RWPE2 (cell line): Measurements from ENCODE around the gene EGFR.

Source experiments
- ATAC-seq: fragments of 200-7000 bp; cut with Tn5 transposase; 3 replicates; pipeline ENCODE4 v1.9.1; 2021; ENCODE audit warnings: low read depth
- DNase-seq: peaks from one replicate; pipeline ENCODE4 v3.0.0-alpha.2; 2020; ENCODE audit warnings: low spot score
- H3K27ac ChIP-seq: fragments of 450-650 bp; 2 replicates; pipeline ENCODE4 v1.5.1; 2017; ENCODE audit warnings: mild to moderate bottlenecking; ENCODE audit not compliant: poor library complexity, severe bottlenecking
- H3K27me3 ChIP-seq: fragments of 250-450 bp; sonication (Bioruptor Pico); 2 replicates; pipeline ENCODE4 v1.5.1; 2021; ENCODE audit warnings: mild to moderate bottlenecking, moderate library complexity; ENCODE audit not compliant: insufficient read depth, poor library complexity, severe bottlenecking
- H3K36me3 ChIP-seq: fragments of 250-450 bp; sonication (Bioruptor Pico); 2 replicates; pipeline ENCODE4 v1.5.1; 2020; ENCODE audit warnings: low read depth, mild to moderate bottlenecking, moderate library complexity
- H3K4me1 ChIP-seq: fragments of 250-450 bp; sonication (Bioruptor Pico); 2 replicates; pipeline ENCODE4 v1.5.1; 2021; ENCODE audit warnings: mild to moderate bottlenecking, moderate library complexity; ENCODE audit not compliant: insufficient read depth, poor library complexity, severe bottlenecking
- H3K4me3 ChIP-seq: fragments of 250-450 bp; sonication (Bioruptor Pico); 2 replicates; pipeline ENCODE4 v1.5.1; 2021; ENCODE audit warnings: mild to moderate bottlenecking, moderate library complexity; ENCODE audit not compliant: severe bottlenecking
- H3K9me3 ChIP-seq: fragments of 250-450 bp; sonication (Bioruptor Pico); 2 replicates; pipeline ENCODE4 v1.5.1; 2021; ENCODE audit warnings: mild to moderate bottlenecking, moderate library complexity; ENCODE audit not compliant: severe bottlenecking
- CTCF ChIP-seq: fragments of 450-650 bp; IDR thresholded peaks from one replicate; pipeline ENCODE4 v1.5.1; 2017; ENCODE audit warnings: mild to moderate bottlenecking, moderate library complexity; ENCODE audit not compliant: poor library complexity, severe bottlenecking

Gene EGFR

DNA sequence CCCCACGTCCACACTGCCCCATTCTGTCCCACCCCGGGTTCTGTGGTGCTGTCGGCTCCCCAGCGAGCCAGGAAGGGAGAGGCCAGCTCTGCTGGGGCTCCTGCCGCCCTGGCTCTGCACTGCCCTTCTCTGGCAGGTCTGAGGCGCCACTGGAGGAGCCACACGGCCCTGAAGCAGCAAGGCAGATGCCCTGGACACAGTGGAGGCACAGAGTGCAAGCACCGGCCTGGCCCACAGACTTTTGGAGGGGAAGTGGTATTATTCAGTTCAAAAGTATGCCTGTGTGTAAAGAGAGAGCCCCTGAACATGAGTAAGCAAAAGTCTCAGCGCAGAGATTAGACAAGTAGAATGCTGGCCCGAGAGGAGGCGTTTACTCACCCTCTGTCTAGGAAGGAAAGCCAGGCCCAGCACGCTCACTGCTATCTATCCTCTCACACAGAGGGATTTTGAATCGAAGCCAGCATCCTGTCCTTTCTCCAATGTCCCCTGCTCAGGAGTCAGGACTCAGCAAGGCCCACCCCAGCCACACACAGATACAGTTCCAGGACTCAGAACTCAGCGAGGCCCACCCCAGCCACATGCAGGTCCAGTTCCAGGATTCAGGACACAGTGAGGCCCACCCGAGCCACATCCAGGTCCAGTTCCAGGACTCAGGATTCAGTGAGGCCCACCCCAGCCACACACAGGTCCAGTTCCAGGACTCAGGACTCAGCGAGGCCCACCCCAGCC is 115.0 kb downstream of the EGFR start:
- no peaks in the 10 kb centered on the region for H3K27me3 ChIP-seq
- H3K27ac ChIP-seq = peak overlapping the region; percentile 99
- ATAC-seq = peak; percentile 59
- peak; percentile 14 for TF ChIP-seq CTCF
- peaks cover 75% of the 10 kb centered on the region for H3K4me1 ChIP-seq
- peaks cover 66% of the 10 kb centered on the region for H3K36me3 ChIP-seq
- DNase-seq = peak; percentile 84
- no peak overlapping the region for H3K4me3 ChIP-seq
- no peaks in the 10 kb centered on the region for H3K9me3 ChIP-seq

GRCh38 chr7:55134359-55134725 is 115.5 kb downstream of the EGFR start:
- Histone ChIP-seq H3K36me3 (peaks cover 70% of the 10 kb centered on the region), H3K27me3 (no peaks in the 10 kb centered on the region), H3K27ac (peak overlapping the region; percentile 99), H3K9me3 (no peaks in the 10 kb centered on the region), H3K4me1 (peaks cover 75% of the 10 kb centered on the region), H3K4me3 (no peak overlapping the region)
- TF ChIP-seq CTCF = no peak
- no peak for ATAC-seq
- no peak for DNase-seq

DNA sequence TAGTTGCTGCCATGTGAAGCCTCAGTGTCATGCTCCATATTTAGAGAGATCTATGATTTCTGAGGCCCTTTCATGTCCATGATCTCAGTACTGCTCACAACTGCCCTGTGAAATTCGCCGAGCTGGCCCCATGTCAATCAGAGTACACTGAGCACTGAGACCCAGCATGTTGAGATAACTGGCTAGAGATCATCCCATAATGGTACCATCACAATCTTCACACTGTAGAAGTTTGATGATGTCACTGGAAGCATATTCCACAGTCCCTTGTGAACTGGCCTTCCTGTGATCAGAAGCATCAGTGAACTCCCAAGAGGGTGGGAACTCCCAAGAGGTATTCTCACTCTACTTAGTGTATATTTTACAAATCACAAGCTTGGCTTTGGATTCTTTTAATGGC is 116.0 kb downstream of the EGFR start:
- Histone ChIP-seq H3K36me3 (peaks cover 74% of the 10 kb centered on the region), H3K27ac (peak overlapping the region; percentile 99), H3K4me3 (no peak overlapping the region), H3K9me3 (no peaks in the 10 kb centered on the region), H3K4me1 (peaks cover 75% of the 10 kb centered on the region), H3K27me3 (no peaks in the 10 kb centered on the region)
- ATAC-seq (no peak), DNase-seq (no peak)
- TF ChIP-seq CTCF = no peak

GRCh38 chr7:55135462-55135861 is 116.6 kb downstream of the EGFR start:
- peak overlapping the region; percentile 99 for H3K27ac ChIP-seq
- ATAC-seq = no peak
- no peak for TF ChIP-seq CTCF

GRCh38 chr7:55138663-55139062 is 119.8 kb downstream of the EGFR start:
- no peaks in the 10 kb centered on the region for H3K27me3 ChIP-seq
- no peak for TF ChIP-seq CTCF
- no peak overlapping the region for H3K4me3 ChIP-seq
- peaks cover 57% of the 10 kb centered on the region for H3K4me1 ChIP-seq
- peak overlapping the region; percentile 50 for H3K27ac ChIP-seq
- ATAC-seq (no peak), DNase-seq (no peak)
- H3K9me3 ChIP-seq = no peaks in the 10 kb centered on the region
- H3K36me3 ChIP-seq = peaks cover 92% of the 10 kb centered on the region

More at GRCh38 chr7:55135462-55135861, 116.6 kb downstream of the EGFR start:
- Histone ChIP-seq H3K9me3 (no peaks in the 10 kb centered on the region), H3K27me3 (no peaks in the 10 kb centered on the region), H3K36me3 (peaks cover 74% of the 10 kb centered on the region), H3K4me3 (no peak overlapping the region), H3K4me1 (peaks cover 75% of the 10 kb centered on the region)
- no peak for DNase-seq
